Thyroid gland (tissue), 4 donors: Measurements from ENCODE around the gene SCP2.

Source experiments
- POLR2A ChIP-seq, 2 donors: fragments of 450-650 bp; IDR thresholded peaks; one replicate each; pipeline ENCODE4 v1.6.1; 2017; ENCODE audit warnings: antibody characterized with exemption in 2 of 2, mild to moderate bottlenecking in 2 of 2, moderate library complexity in 1 of 2
- TF ChIP-seq, protein P1 (sequence below), 6 experiments: fragments of 200-600 bp in 3 of 6; fragments of 450-650 bp in 3 of 6; sonication (generic) in 3 of 6; IDR thresholded peaks; one replicate each; pipeline ENCODE4 v1.5.1; 2016 to 2019; ENCODE audit warnings: antibody characterized with exemption in 6 of 6, mild to moderate bottlenecking in 2 of 6, inconsistent platforms in 1 of 6, moderate library complexity in 1 of 6

DNA sequence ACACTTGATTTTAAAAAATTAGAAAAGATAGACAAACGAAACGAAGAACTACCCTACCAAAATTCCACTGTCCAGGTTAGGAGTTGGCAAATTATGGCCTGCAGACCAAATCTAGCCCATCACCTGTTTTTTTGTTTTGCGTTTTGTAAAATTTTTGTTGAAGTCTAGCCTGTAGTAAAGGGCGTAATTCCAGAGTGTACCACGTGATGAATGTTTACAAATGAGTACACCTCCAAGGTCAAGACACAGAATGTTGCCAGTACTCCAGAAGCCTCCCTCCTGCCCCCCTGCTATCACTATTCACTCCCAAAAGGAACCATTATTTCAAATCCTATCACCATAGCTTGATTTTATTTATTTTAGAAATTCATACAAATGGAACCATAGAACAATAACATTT is 117.8 kb downstream of the SCP2 start:
- TF ChIP-seq, protein P1, sequence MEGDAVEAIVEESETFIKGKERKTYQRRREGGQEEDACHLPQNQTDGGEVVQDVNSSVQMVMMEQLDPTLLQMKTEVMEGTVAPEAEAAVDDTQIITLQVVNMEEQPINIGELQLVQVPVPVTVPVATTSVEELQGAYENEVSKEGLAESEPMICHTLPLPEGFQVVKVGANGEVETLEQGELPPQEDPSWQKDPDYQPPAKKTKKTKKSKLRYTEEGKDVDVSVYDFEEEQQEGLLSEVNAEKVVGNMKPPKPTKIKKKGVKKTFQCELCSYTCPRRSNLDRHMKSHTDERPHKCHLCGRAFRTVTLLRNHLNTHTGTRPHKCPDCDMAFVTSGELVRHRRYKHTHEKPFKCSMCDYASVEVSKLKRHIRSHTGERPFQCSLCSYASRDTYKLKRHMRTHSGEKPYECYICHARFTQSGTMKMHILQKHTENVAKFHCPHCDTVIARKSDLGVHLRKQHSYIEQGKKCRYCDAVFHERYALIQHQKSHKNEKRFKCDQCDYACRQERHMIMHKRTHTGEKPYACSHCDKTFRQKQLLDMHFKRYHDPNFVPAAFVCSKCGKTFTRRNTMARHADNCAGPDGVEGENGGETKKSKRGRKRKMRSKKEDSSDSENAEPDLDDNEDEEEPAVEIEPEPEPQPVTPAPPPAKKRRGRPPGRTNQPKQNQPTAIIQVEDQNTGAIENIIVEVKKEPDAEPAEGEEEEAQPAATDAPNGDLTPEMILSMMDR (IDR thresholded peaks at IDR 0.05), result no peak
- TF ChIP-seq POLR2A (IDR thresholded peaks at IDR 0.05), result no peak
